AG04450 (cell line): Measurements from ENCODE around the gene COPG1. TPM values are rescaled to one million over a fixed set of nuclear protein-coding genes. Genes with fewer than 3 reads are reported as not detected.

ENCODE experiments used
- CTCF ChIA-PET: fragments of 300-600, 350-600 bp; formaldehyde crosslinking; extraction: SDS; loops from one replicate; lab custom pipeline; 2022; ENCODE audit warnings: antibody characterized with exemption, inconsistent platforms; lab: Charles Lee
- POLR2A ChIA-PET: fragments of 350-600 bp; formaldehyde crosslinking; extraction: SDS; loops from one replicate; lab custom pipeline; 2021; ENCODE audit warnings: antibody characterized with exemption, inconsistent platforms; lab: Yijun Ruan, JAX
- DNase-seq: peaks from one replicate; pipeline ENCODE4 v3.0.0-alpha.2; 2011; ENCODE audit warnings: low read depth, low spot score
- H3K27ac ChIP-seq: one replicate; pipeline ENCODE4 v1.5.1; 2012; ENCODE audit warnings: low read depth, low read length, control low read depth
- H3K27me3 ChIP-seq: one replicate; pipeline ENCODE4 v1.6.0; 2012; ENCODE audit warnings: low read length; ENCODE audit not compliant: control insufficient read depth, insufficient read depth
- H3K4me3 ChIP-seq: 2 replicates; pipeline ENCODE4 v1.5.1; 2011; ENCODE audit warnings: mild to moderate bottlenecking, low read depth, low read length, control low read depth
- H3K9me3 ChIP-seq: 2 replicates; pipeline ENCODE4 v1.5.1; 2012; ENCODE audit warnings: low read length; ENCODE audit not compliant: control insufficient read depth, insufficient read depth
- CTCF ChIP-seq: IDR thresholded peaks from 2 replicates; pipeline ENCODE4 v1.5.1; 2011; ENCODE audit warnings: low read depth, low read length, control low read depth, inconsistent platforms
- polyA plus RNA-seq: library from polyadenylated mRNA; depleted of rRNA; stranded (reverse); fragments of >200 nt; gene quantifications from 2 replicates; pipeline ENCODE4 v1.2.3, GENCODE V29; 2011

Gene COPG1
- polyA plus RNA-seq, 1 experiment, result 229 TPM

GRCh38 chr3:129291236-129291886 lies 42.0 kb downstream of the COPG1 start:
- no peaks in the 10 kb centered on the region for H3K27me3 ChIP-seq
- no peak overlapping the region for H3K4me3 ChIP-seq
- no peak for TF ChIP-seq CTCF
- no peak for DNase-seq
- no peak overlapping the region for H3K27ac ChIP-seq
- ChIA-PET CTCF (no interaction called here), POLR2A (interaction anchor here (0.5 to 0.6 kb wide), 2 partner anchors 8 to 9 kb away, joined by 4 to 5 read pairs; no protein-coding TSS in a partner anchor)
- no peaks in the 10 kb centered on the region for H3K9me3 ChIP-seq

- no peak for DNase-seq
- no peaks in the 10 kb centered on the region for H3K27me3 ChIP-seq
- H3K27ac ChIP-seq, result no peak overlapping the region
- POLR2A ChIA-PET, result interaction anchor here (0.7 kb wide), 1 partner anchor 45 kb away, joined by 5 read pairs; no protein-coding TSS in a partner anchor
- no peaks in the 10 kb centered on the region for H3K9me3 ChIP-seq
- CTCF ChIA-PET, result no interaction called here
- TF ChIP-seq CTCF, result no peak
- no peak overlapping the region for H3K4me3 ChIP-seq
These were observed 45.9 kb downstream of the COPG1 start for GRCh38 chr3:129295286-129295685.

GRCh38 chr3:129304146-129304961 lies 54.9 kb downstream of the COPG1 start:
- DNase-seq, result no peak
- CTCF ChIA-PET, result interaction anchor here (1.1 to 1.9 kb wide), 2 partner anchors 12 kb away, joined by 5 to 7 read pairs; a partner anchor contains a TSS
- POLR2A ChIA-PET, result interaction anchor here (1.8 kb wide), 1 partner anchor 12 kb away, joined by 11 read pairs; a partner anchor contains a TSS

GRCh38 chr3:129304962-129305222 lies 55.5 kb downstream of the COPG1 start:
- ChIA-PET CTCF (interaction anchor here (1.1 to 1.9 kb wide), 2 partner anchors 12 kb away, joined by 5 to 7 read pairs; a partner anchor contains a TSS), POLR2A (interaction anchor here (1.8 kb wide), 1 partner anchor 11 kb away, joined by 11 read pairs; a partner anchor contains a TSS)
- H3K9me3 ChIP-seq, result no peaks in the 10 kb centered on the region; the same call in 1 of the 2 replicates
- TF ChIP-seq CTCF, result no peak
- no peak overlapping the region for H3K4me3 ChIP-seq
- no peak for DNase-seq
- no peak overlapping the region for H3K27ac ChIP-seq
- H3K27me3 ChIP-seq, result no peaks in the 10 kb centered on the region

More at GRCh38 chr3:129304146-129304961, 54.9 kb downstream of the COPG1 start:
- H3K9me3 ChIP-seq, result no peaks in the 10 kb centered on the region; the same call in 1 of the 2 replicates
- H3K27me3 ChIP-seq, result no peaks in the 10 kb centered on the region
- H3K4me3 ChIP-seq, result no peak overlapping the region
- no peak for TF ChIP-seq CTCF
- peak overlapping the region; percentile 52 for H3K27ac ChIP-seq
